HepG2 (cell line): ENCODE results near the gene DAAM1. TPM values are rescaled to one million over a fixed set of nuclear protein-coding genes. Genes with fewer than 3 reads are reported as not detected.
A peak's percentile ranks its signal among the peaks of the same experiment; 100 is the strongest.

Source experiments
- ATAC-seq: fragments of 200-7000 bp; cut with Tn5 transposase; 3 replicates; pipeline ENCODE4 v1.9.1; 2020; ENCODE audit warnings: mild to moderate bottlenecking, moderate library complexity
- BruUV-seq: library from RNA; stranded (reverse); fragments of 400-500 nt; replicated peaks from 2 replicates; lab custom pipeline; 2021; lab: Mats Ljungman, UMichigan
- CTCF ChIA-PET: fragments of 300-600 bp; formaldehyde crosslinking; extraction: SDS; loops from one replicate; lab custom pipeline; 2021; ENCODE audit warnings: low total read pairs, inconsistent platforms, low intra/inter-chr PET ratio; lab: Yijun Ruan, JAX
- POLR2A ChIA-PET: fragments of 350-600 bp; sonication (Branson Sonifier 250); formaldehyde crosslinking; loops from one replicate; lab custom pipeline; 2020; ENCODE audit warnings: antibody characterized with exemption, inconsistent platforms; lab: Yijun Ruan, JAX
- DNase-seq: peaks from one replicate; pipeline ENCODE4 v3.0.0-alpha.2; 2015; ENCODE audit warnings: low spot score
- FAIRE-seq: peaks from 3 replicates; lab custom pipeline; 2011; peaks lifted over from hg19 to GRCh38; lab: Jason Lieb, UNC
- H2AFZ ChIP-seq: one replicate; pipeline ENCODE4 v1.6.1; 2011; ENCODE audit warnings: low read length, inconsistent platforms
- H3K27ac ChIP-seq: fragments of 300-600 bp; 3 replicates; pipeline ENCODE4 v1.8.0; 2011; ENCODE audit warnings: mixed run types, mild to moderate bottlenecking, mixed read lengths, low read length, inconsistent platforms; ENCODE audit not compliant: insufficient read depth; ENCODE audit errors: extremely low read length
- H3K27me3 ChIP-seq, 2 experiments: fragments of 200-600 bp in 1 of 2; 2 replicates in 1 of 2; 3 replicates in 1 of 2; pipeline versions ENCODE4 v1.6.0 to v1.8.0; 2011; ENCODE audit warnings: low read length in 2 of 2, mild to moderate bottlenecking in 2 of 2, moderate library complexity in 2 of 2, inconsistent platforms in 1 of 2; ENCODE audit not compliant: insufficient read depth in 2 of 2, control insufficient read depth in 1 of 2
- H3K36me3 ChIP-seq, 2 experiments: fragments of 200-600 bp in 1 of 2; replicated peaks in 1 of 2; 2 replicates in 1 of 2; 3 replicates in 1 of 2; pipeline versions ENCODE4 v1.5.1 to v1.8.0; 2011; ENCODE audit warnings: low read length in 2 of 2, inconsistent platforms in 1 of 2; ENCODE audit not compliant: insufficient read depth in 2 of 2, control insufficient read depth in 1 of 2
- H3K4me1 ChIP-seq: 2 replicates; pipeline ENCODE4 v1.5.1; 2012; ENCODE audit warnings: low read length, inconsistent platforms; ENCODE audit not compliant: insufficient read depth
- H3K4me2 ChIP-seq: 2 replicates; pipeline ENCODE4 v1.6.0; 2011; ENCODE audit warnings: low read depth, low read length, inconsistent platforms
- H3K4me3 ChIP-seq, 3 experiments: fragments of 200-600 bp in 1 of 3; sonication (generic), shearing (Covaris generic) in 1 of 3; replicated peaks in 1 of 3; 2 replicates each; pipeline ENCODE4 v1.5.1; 2011 to 2016; ENCODE audit warnings: low read length in 3 of 3, inconsistent platforms in 2 of 3, low read depth in 2 of 3, mild to moderate bottlenecking in 2 of 3, control low read depth in 1 of 3, mixed read lengths in 1 of 3; ENCODE audit not compliant: insufficient read depth in 1 of 3
- H3K79me2 ChIP-seq: one replicate; pipeline ENCODE4 v1.6.1; 2011; ENCODE audit warnings: low read length, inconsistent platforms; ENCODE audit not compliant: insufficient read depth
- H3K9ac ChIP-seq: 2 replicates; pipeline ENCODE4 v1.6.0; 2011; ENCODE audit warnings: mild to moderate bottlenecking, low read depth, low read length, inconsistent platforms; ENCODE audit not compliant: insufficient read depth
- H3K9me3 ChIP-seq: 2 replicates; pipeline ENCODE4 v1.5.1; 2012; ENCODE audit warnings: mild to moderate bottlenecking, low read length
- H4K20me1 ChIP-seq: 2 replicates; pipeline ENCODE4 v1.6.0; 2011; ENCODE audit warnings: inconsistent platforms, mild to moderate bottlenecking, low read length, moderate library complexity; ENCODE audit not compliant: insufficient read depth
- FIP1L1 ChIP-seq: fragments of 200-400 bp; formaldehyde crosslinking; IDR thresholded peaks from 2 replicates; pipeline ENCODE4 v1.6.1; 2018; ENCODE audit warnings: low read depth, mild to moderate bottlenecking, low read length, moderate library complexity, borderline replicate concordance; ENCODE audit not compliant: insufficient read depth
- GTF3A ChIP-seq: sonication (generic); formaldehyde crosslinking; conservative IDR thresholded peaks from 2 replicates; pipeline ENCODE4 v1.4.0; 2020; ENCODE audit warnings: mild to moderate bottlenecking, missing genetic modification reagents
- RAD51 ChIP-seq: fragments of 450-650 bp; IDR thresholded peaks from 2 replicates; pipeline ENCODE4 v1.6.1; 2016; ENCODE audit warnings: borderline replicate concordance
- RFX5 ChIP-seq: IDR thresholded peaks from 2 replicates; pipeline ENCODE4 v1.6.1; 2011; ENCODE audit warnings: low read depth, low read length, improper control_type of control experiment
- SOX13 ChIP-seq, 3 experiments: fragments of 450-650 bp in 1 of 3; sonication (generic) in 1 of 3; formaldehyde crosslinking in 1 of 3; IDR thresholded peaks in 2 of 3; conservative IDR thresholded peaks in 1 of 3; 2 replicates each; pipeline versions ENCODE4 v1.5.0 to v1.6.1; 2016 to 2020; ENCODE audit warnings: antibody characterized with exemption in 1 of 3, mild to moderate bottlenecking in 1 of 3, missing compliant biosample characterization in 1 of 3, missing genetic modification reagents in 1 of 3, moderate library complexity in 1 of 3
- ZBTB44 ChIP-seq: sonication (generic); formaldehyde crosslinking; IDR thresholded peaks from 2 replicates; pipeline ENCODE4 v1.4.0; 2020; ENCODE audit warnings: missing genetic modification reagents
- ZC3H4 ChIP-seq: sonication (generic); formaldehyde crosslinking; IDR thresholded peaks from 2 replicates; pipeline ENCODE4 v1.4.0; 2020; ENCODE audit warnings: missing genetic modification reagents, borderline replicate concordance
- ZZZ3 ChIP-seq: sonication (generic); formaldehyde crosslinking; IDR thresholded peaks from 2 replicates; pipeline ENCODE4 v1.4.0; 2020; ENCODE audit warnings: missing genetic modification reagents, mild to moderate bottlenecking, borderline replicate concordance
- WGBS: methylation state at CpG from one replicate; pipeline ENCODE4 v1.1.6; 2017; ENCODE audit warnings: low lambda C conversion rate; 5-methylcytosine and 5-hydroxymethylcytosine counted together
- in situ Hi-C: cut with HindIII; loops from 2 replicates; pipeline ENCODE4 v1.10.0; 2017; ENCODE audit warnings: low pct_unique_long_range_greater_than_20kb; ENCODE audit not compliant: extremely low pct_ligation_motif_present
- intact Hi-C: fragments of 100-400 bp; cut with micrococcal nuclease; formaldehyde crosslinking; loops from one replicate; pipeline ENCODE4 v1.10.0; 2022; ENCODE audit not compliant: unreplicated experiment
- polyA plus RNA-seq, 8 experiments: library from polyadenylated mRNA; depleted of rRNA in 3 of 8; stranded (reverse) in 7 of 8; unstranded in 1 of 8; fragments of >200 nt; fragmentation: Illumina TruSeq in 4 of 8; extraction: Trizol in 4 of 8; gene quantifications; 2 replicates each; pipeline versions ENCODE4 v1.2.1 to v1.2.3, GENCODE V29; 2011 to 2016; ENCODE audit warnings: low read depth in 4 of 8, missing spikeins in 1 of 8, mixed read lengths in 1 of 8; ENCODE audit not compliant: insufficient read depth in 1 of 8
- total RNA-seq, 5 experiments: library from RNA; depleted of rRNA; stranded (reverse); fragments of >200 nt; fragmentation: Illumina TruSeq; extraction: Trizol; gene quantifications; 2 replicates each; pipeline ENCODE4 v1.2.3, GENCODE V29; 2016; ENCODE audit warnings: low read depth in 1 of 5
- TF ChIP-seq, protein P1 (sequence below): sonication (generic); formaldehyde crosslinking; IDR thresholded peaks from 2 replicates; pipeline ENCODE4 v1.9.0; 2021; ENCODE audit warnings: missing genetic modification reagents, borderline replicate concordance

Gene DAAM1
- total and polyA plus RNA-seq, 2 of the 13 experiments (the other 11 are each of a cell fraction or from before 2014, with no cell fraction given): 10.9 to 24.5 TPM

- TF ChIP-seq, protein P1, sequence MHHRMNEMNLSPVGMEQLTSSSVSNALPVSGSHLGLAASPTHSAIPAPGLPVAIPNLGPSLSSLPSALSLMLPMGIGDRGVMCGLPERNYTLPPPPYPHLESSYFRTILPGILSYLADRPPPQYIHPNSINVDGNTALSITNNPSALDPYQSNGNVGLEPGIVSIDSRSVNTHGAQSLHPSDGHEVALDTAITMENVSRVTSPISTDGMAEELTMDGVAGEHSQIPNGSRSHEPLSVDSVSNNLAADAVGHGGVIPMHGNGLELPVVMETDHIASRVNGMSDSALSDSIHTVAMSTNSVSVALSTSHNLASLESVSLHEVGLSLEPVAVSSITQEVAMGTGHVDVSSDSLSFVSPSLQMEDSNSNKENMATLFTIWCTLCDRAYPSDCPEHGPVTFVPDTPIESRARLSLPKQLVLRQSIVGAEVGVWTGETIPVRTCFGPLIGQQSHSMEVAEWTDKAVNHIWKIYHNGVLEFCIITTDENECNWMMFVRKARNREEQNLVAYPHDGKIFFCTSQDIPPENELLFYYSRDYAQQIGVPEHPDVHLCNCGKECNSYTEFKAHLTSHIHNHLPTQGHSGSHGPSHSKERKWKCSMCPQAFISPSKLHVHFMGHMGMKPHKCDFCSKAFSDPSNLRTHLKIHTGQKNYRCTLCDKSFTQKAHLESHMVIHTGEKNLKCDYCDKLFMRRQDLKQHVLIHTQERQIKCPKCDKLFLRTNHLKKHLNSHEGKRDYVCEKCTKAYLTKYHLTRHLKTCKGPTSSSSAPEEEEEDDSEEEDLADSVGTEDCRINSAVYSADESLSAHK (CRISPR knock-in tag): no peak
- TF ChIP-seq SOX13 (IDR thresholded peaks at IDR 0.05) (no peak), SOX13 (CRISPR knock-in tag; conservative IDR thresholded peaks at IDR 0.05 in 1 of 2, IDR thresholded peaks at IDR 0.05 in 1 of 2) (no peak)
These were observed 166.6 kb downstream of the DAAM1 start (continued) for GRCh38 chr14:59355091-59355490.

DNA sequence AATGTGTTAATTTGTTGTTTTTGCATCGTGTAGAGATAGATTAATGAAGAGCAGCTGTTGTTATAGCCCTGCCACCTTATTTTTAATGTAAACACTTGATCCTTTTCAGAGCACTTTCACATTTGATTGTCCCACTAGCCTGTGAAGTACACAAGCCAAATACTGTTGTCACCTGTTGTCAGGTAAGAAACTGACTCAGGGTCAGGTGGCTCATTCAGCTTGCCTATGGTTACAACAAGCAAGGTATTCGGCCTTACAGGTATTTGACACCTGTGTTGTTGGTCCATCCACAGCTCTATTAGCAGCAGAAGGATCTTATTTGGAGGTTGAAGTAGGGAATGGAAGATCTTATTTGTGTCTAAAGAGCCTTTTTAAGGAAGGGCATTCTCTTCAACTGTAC, 167.8 kb downstream of the DAAM1 start:
- ChIA-PET CTCF (no interaction called here), POLR2A (no interaction called here)
- intact Hi-C loops (no loop called here), in situ Hi-C loops (no loop called here)
- ATAC-seq (no peak), DNase-seq (no peak), FAIRE-seq (no peak)
- no peak overlapping the region for H3K4me3 ChIP-seq
- 92% methylated on average over 2 of the region's 2 CpGs for WGBS
- H2AFZ ChIP-seq: no peak overlapping the region
- H3K36me3 ChIP-seq: peaks cover 15 to 47% of the 10 kb centered on the region in 2 experiments; a peak in 4 of 5 replicates
- H3K9me3 ChIP-seq: no peaks in the 10 kb centered on the region
- H3K27me3 ChIP-seq: no peaks in the 10 kb centered on the region
- H3K4me1 ChIP-seq: peaks cover 8% of the 10 kb centered on the region
- H3K79me2 ChIP-seq: no peaks in the 10 kb centered on the region
- no peaks in the 10 kb centered on the region for H4K20me1 ChIP-seq
- no TSS peak for BruUV-seq
- H3K9ac ChIP-seq: no peak overlapping the region
- H3K4me2 ChIP-seq: no peak overlapping the region
- no peak for TF ChIP-seq GTF3A
- no peak for TF ChIP-seq ZZZ3 (CRISPR knock-in tag)
- no peak for TF ChIP-seq ZC3H4
- TF ChIP-seq RAD51: no peak
- TF ChIP-seq RFX5: peak; percentile 84
- TF ChIP-seq ZBTB44 (CRISPR knock-in tag): no peak
- no peak for TF ChIP-seq FIP1L1
- no peak overlapping the region for H3K27ac ChIP-seq
